Effector CD4-positive, alpha-beta T cell (primary cell): ENCODE data around the gene VMP1.
"Not testable (repeated sequence)": the region's sequence is repeated elsewhere in the genome, so short reads cannot be mapped to it uniquely, and the experiment has no call there.

Experiments
- DNase-seq: peaks from one replicate; pipeline ENCODE4 v3.0.0-alpha.2; 2020

The VMP1 gene

DNA sequence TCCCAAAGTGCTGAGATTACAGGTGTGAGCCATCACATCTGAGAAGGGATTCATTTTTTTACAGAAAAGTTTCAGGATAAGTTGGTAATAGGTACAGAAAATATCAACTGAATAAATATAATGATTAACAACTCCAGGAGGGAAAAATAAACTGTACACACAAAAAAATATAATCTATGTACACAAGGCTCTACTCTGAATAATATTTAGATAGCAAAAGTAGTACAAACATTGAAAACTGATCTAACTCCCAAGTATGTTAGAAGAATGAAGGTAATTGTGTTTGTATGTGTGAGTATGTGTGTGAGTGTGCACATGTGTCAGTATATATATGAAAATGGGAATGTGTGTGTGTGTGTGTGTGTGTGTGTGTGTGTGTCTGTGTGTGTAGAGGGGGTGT lies 164.9 kb downstream of the VMP1 start:
- DNase-seq: no peak

DNA sequence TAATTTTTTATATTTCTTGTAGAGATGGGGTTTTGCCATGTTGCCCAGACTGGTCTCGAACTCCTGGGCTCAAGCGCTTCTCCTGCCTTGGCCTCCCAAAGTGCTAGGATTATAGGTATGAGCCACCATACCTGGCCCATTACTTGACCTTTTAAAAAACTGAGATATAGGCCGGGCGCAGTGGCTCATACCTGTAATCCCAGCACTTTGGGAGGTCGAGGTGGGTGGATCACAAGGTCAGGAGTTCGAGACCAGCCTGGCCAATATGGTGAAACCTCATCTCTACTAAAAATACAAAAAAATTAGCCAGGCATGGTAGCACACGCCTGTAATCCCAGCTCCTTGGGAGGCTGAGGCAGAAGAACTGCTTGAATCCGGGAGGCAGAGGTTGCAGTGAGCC lies 166.0 kb downstream of the VMP1 start:
- DNase-seq: not testable (repeated sequence)

DNA sequence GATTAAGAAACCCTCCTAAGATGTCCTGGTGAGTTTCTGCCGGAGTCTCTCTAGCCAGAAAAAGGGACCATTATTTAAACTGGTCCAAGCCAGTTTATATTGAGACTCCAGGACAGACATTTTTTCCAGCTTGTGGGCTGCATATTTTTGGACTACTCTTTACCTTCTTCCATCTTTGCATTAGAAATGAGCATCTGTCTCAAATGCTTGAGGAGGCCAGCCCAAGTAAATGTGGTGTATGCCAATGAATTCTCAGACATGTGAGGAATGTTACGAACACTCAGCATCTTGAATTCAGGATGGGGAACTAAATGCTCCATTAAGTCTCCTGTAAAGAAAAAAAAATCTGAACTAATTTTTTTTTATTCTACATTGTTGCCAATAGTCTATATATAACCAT lies 166.9 kb downstream of the VMP1 start:
- no peak for DNase-seq

DNA sequence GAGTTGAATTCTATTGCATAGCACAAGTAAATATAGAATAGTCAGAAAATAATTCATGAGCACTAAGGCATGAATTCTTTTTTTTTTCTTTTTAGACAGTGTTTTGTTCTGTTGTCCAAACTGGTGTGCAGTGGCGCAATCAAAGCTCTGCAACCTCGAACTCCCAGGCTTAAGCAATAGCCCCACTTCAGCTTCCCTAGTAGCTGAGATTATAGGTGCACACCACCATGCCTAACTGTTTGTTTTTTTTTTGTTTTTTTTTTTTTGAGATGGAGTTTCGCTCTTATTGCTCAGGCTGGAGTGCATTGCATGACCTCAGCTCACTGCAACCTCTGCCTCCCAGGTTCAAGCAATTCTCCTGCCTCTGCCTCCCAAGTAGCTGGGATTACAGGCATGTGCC lies 168.7 kb downstream of the VMP1 start:
- no peak for DNase-seq

DNA sequence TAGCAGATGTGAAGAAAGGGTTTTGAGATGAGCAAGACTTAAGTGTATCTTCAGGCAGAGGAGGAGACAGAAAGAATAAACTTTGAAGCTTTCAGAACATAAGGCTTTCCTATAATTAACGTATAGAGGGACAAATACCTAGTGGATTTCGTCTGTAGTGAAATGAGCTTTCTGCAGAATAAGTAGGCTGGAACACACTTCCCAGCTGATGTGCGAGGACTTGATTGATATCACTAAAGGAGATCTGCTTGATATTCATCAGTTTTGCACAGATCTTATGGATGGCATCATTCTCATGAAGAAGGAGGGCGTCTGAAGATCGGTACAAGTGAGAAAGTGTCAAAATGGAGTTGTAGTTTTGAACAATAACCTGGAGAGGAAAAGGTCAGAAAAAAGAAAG lies 170.5 kb downstream of the VMP1 start:
- no peak for DNase-seq

DNA sequence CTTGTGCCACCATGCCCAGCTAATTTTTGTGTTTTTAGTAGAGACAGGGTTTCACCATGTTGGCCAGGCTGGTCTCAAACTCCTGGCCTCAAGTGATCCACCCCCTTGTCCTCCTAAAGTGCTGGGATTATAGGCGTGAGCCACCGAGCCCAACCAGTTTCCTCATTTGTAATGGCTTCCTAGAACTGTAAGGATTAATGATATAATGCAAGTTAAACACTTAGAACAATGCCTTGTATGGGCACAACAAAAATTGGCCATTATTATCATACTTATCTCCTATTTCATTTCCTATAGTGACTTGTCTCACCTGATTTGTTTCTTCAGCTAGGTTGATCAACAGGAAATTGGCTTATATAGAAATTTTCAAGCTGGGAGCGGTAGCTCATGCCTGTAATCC lies 171.2 kb downstream of the VMP1 start:
- no peak for DNase-seq

DNA sequence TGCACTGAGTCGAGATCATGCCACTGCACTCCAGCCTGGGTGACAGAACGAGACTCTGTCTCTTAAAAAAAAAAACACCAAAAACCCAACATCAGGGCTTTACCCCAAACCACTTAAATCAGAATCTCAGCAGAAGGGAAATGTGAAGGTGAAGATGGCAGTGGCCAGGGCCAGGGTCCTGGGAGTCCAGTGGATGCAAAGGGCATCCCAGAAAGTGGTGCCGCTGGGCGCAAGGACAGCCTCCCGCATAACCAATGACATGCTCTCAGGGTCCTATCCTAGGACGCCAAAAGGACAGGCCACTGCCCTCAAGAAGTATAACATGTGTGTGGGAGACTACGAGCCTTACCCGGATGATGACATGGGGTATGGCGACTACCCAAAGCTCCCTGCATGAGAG lies 177.4 kb downstream of the VMP1 start:
- no peak for DNase-seq

DNA sequence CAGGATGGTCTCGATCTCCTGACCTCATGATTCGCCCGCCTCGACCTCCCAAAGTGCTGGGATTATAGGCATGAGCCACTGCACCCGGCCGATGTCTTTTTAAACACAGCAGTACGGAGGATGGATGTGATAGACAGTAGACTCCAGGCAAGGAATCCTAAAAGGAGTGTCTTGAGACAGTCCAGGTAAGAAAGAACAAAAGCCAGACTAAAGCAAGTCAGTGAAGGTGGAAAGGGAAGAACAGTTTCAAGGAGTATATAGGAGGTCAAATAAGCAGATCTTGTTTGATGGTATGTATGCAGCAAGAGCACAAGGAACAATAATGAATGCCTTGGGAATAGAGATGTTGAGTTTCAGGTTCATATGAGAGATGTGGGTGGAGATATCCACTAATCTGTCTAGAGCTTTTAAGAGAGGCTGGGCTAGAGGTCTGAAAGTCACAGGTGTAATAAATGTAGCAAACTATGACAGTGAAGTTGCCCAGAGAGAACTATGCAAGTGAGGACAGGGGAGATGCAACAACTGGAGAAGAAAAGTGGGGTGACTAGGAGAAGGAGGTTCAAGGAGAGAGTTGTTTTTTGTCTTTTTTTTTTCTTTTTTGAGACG lies 180.8 kb downstream of the VMP1 start:
- DNase-seq: no peak

DNA sequence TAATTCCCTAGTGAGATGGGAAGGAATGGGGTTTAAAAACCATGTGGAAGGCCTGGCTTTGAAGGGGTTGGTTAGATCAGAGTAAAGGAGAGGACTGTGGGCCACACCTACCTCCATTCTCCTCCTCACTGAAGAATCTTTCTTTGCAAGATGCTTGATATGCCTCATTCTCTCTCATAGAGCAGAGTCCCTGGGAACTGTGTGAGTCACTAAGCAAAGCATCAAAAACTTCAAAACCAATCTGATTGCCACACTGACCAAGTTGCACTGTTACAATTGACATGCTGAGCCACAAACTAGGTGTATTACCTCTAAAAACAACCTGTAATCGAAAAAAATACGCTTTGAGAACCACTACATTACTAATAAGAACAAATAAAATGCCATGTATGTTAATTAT lies 183.3 kb downstream of the VMP1 start:
- no peak for DNase-seq
